Stimulated activated CD8-positive, alpha-beta memory T cell treated with anti-CD3 and anti-CD28 coated beads, Interleukin-15, amount 100 ng/mL, for 48 hours (primary cell): Measurements from ENCODE around the gene RCOR1.

Experiments used
- DNase-seq, 2 donors: peaks; one replicate each; pipeline ENCODE4 v3.0.0-alpha.2; 2020; ENCODE audit warnings: low read depth in 2 of 2

RCOR1 gene

DNA sequence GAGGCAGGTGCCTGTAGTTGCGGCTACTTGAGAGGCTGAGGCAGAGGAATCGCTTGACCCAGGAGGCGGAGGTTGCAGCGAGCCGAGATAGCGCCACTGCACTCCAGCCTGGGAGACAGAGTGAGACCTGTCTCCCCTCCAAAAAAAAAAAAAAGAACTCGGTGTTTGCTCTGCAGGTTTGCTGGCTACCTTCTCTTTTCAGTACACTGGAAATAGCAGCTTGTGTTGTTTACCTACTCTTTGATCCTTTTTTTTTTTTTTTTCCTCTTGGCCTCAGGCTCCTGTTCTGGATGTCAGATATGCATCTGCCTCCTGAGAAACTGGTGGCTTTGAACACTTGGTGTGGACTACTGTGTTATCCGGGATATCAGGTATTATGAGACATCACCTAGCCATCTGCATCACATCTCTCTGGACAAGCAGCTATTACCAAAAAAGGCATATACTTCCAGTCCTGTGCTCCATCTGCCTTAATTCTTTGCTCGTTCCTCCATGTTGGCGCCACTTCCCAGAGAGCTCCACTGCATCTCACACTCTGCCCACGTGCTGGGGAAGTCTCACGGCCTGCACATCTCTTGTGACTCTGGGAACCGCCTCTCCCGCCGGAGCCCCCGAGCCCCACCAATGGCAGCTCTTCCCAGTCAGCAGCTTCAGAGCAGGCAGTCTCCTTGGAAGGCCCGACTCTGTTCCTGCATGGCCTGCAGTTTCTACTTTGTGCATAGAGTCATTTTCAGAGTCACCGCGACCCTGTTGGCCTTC, 133.9 kb downstream of the RCOR1 start:
- DNase-seq = no peak

DNA sequence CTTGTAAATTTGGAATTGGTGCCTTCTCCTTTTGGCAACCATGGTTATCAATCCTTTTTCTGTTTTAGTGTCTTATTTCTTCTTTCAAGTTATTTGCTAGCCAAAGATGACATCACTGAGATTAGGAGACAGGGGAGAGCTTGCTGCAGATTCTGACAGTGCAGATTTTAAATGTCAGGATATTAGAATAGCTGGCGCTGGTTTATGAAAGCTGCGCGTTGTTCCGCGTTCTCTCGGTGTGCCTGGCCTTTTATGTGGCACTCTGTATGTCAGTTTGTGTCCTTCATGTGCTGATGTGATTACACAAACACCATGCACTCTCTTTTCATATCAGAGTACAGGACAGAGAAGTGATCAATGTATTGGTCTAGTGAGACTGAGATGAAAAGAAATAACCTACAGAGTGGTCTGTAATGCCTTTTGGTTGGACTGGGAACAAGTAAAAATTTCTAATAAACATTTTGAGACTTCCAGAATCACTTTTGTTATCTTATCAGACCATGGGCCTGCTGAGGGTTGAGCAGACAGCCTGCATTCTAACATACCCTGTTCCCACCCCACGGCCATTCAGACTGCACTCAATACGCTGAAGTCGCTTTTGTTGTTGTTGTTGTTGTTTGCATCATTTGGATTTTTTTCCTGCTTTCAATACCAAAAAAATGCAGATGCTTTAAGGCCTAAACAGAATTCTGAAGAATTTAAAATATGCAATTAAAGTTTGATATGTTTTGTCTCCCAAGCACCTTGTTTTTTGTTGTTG, 135.1 kb downstream of the RCOR1 start:
- DNase-seq = no peak

DNA sequence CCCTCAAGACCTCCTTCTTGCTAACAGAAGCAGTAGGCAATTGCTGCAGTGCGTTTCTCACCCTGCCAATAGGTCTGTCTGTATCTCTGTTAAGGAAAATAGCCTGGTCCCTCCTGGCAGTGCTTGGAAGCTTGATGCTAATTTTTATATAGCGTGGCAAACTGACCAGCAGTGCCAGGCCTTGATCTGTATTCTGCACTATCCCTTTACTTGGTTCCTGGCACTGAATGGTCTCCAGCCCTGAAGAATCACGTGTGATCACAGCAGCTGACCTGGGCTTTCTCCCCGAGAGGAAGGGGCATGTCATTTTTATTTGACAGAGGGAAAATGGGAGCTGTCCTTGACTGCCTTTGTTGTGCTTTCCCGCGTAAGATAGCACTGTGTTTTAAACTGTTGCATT, 136.1 kb downstream of the RCOR1 start:
- DNase-seq = no peak

DNA sequence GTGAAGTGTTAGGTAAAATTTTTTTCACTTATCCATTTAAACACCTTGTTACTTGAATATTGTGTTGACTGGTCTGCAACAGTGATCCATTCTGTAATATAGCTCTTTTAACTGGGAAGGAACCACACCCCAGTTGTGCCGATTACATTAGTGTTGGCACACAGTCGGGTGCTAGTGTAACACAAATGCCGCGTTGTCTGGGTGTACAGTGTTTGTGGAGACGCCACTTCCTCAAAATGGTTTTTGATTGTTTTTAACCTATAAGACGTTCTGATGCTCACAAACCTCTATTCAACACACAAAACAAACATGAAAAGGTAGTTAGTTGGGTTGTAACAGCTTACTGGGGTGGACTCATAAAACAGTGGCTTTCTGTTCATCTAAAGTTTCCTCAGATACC, 136.8 kb downstream of the RCOR1 start:
- DNase-seq = no peak

DNA sequence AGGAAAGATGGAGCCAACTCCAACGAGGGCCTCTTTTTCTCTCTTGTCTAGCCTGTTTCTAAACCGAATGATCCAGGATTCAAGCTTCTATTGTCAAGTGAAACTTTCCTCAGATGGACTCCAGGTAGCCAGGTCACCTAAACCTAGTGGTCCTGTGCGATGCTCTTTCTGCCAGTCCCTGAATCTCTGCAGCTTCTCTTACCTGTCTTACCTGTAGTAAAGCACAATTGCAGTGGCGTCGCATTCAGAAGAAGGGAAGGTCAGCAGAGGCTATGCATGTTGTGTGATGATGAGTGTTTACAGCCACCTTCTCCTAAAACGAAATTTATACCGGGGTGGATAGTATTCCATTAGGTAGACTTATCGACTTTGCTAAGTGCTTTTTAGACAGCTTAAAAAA, 137.4 kb downstream of the RCOR1 start:
- no peak for DNase-seq

DNA sequence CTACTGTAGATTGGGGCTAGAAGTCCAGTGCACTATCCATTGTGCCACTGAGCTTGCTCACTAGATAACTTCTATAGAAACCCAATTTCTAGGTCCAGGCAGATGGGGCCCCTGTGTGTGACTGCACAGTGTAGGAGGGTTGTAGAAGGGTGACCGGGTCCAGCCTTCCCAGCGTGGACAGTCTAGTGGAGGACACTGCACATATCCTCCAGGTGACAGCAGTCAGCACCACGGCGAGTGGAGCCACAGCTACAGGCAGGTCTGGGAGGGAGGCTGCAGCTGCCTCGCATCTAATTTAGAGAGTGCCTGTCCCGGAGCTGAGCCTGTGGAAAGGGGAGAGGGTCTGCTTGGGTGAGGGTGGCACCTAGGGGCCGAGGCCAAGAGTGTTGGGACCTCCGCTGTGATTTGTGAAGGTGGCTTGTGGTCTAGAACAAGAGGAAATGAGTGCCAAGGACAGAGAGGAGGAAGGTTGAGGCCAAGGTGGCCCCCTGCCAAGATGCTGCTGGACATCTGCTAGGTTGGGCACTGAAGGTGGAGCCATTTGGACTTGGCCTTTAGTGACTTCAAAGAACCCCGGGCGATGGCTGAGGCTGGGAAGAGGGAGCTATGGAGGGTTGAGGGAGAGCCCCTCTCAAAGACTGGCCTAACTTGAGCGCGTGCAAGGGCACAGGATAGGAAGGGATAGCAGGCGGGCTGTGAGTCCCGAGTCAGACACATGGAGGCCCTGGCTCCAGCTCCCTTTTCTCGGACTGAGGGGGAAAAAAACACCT, 138.8 kb downstream of the RCOR1 start:
- no peak for DNase-seq

DNA sequence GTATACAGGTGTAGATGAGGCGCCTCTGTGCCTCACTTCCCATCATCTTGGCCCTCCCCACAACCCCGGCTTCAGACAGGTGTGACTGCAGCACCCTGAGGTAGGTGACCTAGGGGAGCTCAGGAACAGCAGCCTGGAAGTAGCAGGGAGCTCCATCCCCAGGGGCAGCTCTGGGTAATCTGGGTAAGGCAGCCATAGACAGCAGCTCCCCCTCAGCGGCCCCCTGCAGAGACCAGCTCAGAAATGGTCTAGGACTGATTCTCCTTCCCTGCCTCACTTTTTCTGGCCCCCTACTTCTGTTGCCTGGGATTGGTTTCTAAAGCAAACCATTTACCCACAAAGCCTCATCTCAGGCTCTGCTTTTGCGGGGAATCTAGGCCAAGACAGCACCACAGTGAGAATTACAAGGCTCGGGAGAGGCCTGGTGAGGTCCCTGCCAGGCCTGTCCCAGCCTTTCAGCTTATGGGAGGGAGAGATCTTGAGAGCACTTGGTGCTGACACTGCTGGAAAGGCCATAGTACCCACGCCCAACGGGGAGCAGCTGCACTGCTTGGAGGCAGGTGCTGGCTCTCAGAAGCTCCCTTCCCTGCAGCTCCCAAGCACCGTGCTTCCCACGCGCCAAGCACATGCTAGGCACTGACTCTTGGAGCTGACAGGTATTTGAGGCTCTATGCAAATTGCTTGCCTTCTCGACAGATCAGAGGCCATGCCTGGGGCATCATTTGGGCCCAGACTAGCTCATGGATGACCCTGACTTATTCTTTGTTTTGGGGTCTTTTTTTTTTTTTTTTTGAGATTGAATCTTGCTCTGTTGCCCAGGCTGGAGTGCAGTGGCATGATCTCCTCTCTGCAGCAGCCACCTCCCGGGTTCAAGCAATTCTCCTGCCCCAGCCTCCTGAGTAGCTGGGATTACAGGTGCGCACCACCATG, 139.7 kb downstream of the RCOR1 start:
- DNase-seq = no peak

DNA sequence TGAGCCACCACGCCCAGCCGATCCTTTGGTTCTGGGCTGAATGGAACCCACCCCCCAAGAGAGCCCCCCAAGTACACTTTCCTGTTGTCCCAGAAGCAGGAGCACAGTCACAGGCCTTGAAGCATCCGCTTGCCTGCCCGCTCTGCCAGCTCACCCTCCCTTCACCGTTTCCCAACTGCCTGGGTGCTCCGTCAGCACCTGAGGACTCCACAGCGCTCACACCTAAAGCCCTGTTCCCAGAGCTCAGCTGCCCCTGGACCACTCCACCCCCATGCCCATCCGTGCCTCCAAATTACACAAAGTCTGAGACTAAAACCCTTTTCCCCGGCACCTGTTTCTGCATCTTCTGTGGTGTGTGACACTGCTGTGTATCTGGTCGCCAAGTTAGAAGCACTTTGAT, 140.5 kb downstream of the RCOR1 start:
- no peak for DNase-seq

DNA sequence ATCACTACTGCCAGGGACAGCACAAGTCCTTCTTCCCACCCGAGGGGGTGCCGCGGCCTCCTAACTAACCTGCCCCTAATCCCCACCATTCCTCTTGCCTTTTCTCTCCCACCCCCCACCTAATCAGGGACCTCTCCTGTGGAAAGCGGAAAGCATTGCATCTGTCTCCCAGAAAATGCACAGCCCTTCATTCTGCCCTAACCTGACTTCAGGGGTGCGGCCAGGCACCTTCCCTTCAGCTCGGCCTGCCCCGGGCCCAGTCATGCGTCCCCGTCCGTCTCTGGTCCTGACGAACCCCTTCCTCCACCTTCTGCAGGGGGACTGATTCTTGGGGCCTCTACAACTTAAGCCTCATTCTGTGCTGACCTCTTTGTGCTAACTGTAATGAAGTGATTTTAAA, 140.9 kb downstream of the RCOR1 start:
- DNase-seq = no peak

DNA sequence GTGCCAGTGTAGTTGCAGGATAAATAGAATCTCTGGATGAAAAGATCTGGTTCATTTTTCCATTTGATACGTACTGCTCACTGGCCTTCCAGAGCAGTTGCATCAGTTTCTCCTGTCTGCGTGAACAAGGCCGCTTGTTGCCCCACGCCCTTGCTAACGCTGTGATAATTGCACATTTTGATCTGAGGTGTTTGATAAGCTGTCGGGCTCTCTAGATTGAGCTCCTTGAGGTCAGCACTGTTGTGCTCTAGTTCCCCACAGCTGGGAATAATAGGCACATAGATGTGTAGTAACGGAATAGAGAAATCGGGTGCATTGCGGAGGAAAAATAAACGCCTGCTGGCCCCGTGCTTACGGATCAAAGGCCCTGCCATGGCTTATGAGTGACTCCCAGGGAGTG, 142.0 kb downstream of the RCOR1 start:
- no peak for DNase-seq

DNA sequence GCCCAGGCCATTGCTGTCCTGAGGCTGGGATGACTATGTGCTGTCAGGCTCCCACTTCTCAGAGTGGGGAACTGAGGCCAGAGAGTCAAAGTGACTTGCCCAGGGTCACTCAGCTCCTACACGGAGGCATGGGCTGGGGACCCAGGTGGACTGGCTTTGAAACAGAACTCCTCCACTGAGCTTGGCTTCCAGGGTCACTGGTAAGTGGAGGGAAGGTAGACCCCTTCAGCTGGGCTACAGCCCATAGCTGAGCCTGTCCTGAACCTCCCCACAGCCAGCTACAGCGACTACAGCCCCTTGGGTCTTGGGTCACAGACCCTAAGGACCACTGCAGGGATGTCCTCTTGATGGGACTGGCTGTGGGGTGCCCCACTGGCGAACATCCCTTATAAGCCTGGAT, 144.5 kb downstream of the RCOR1 start:
- no peak for DNase-seq

DNA sequence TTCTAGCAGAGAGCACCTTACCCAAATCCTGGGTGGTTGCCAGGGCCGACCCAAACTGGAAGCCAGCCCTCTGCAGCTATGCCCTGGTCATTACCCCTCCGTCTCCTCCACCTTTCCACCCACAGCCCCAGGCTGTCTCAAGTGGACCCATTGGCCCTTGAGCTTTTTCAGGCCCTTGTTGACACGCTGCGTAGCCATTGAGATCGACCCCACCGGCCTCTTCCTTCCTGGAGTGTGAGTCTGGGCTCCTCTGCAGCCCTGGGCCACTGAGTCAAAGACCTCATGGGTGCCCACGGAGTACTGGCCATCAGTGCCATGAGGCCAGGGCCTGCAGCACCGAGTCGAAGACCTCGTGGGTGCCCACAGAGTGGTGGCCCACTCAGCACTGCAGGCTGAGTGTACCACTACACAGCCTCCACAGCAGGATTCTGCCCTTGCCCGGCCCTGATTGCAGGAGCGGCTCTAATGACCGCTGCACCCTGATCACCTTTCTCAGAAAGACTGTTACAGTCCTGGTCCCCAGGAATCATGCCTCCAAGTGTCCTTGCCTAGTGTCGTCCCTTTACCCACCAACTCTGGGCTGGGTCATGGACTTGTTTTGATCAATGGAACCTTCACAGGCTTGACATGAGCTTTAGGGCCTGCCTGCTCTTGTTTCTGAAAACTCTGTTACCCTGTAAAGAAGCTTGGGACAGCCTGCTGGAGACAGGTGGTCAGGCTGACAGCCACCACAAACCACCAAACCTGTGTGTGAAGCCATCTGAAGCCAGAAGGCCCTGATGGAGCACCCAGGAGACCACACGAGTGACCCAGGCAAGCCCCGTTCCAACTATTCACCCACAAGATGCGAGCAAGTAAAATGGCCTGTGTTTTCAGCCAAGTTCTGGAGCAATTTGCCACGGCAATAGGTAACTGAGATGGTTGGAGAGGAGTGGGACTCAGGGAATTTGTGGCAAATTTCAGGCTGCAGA, 145.2 kb downstream of the RCOR1 start:
- no peak for DNase-seq

DNA sequence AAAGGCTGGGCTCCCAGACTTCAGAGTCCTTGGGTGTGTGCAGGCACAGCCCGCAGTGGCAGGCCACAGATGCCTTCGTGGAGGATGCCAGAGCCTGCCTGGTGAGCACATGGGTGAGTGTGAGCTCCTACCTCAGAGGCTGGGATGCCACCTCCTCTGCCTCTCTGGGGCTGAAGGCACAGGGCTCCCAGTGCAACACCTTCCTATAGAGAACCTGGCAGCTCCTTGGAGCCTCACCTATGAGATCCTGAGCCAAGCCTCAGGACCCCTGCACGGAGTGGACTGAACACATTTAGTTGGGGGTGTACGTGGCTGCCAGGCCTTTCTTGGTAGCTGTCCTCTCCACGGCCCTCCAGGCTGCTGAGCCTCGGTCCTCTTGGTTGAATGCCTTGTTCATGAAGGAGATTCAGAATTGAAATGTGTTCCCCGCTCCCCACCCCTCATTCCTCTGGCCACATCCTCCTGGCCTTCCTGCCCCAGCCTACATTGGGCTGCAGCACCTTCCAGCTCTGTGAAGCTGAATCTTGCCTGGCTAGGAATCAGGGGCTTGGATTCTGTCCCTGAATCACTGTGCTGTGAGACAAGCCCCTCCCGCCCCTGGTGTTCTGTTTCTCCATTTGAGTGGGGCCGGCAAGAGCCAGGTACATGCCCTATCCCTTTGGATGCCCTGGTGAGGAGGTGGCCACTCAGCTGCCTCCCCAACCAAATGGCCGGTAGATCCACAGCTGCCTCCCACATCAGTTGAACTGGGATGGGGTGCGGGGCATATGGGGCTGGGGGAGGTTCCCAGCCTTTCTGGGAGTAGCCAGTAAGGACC, 146.1 kb downstream of the RCOR1 start:
- no peak for DNase-seq

DNA sequence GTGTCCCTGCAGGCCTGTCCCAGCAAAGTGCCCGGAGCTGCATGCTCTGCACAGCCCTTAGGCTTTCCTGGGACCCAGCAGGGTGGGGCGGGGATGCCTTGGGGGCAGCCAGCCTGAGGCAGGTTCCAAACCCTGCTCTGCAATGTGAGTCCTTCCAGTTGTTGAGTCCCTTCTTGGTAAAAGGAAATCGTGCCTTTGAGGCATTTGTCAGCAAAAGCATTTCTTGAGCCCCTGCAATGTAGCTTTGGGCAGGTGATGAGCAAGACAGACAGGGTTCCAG, 146.7 kb downstream of the RCOR1 start:
- DNase-seq = no peak

DNA sequence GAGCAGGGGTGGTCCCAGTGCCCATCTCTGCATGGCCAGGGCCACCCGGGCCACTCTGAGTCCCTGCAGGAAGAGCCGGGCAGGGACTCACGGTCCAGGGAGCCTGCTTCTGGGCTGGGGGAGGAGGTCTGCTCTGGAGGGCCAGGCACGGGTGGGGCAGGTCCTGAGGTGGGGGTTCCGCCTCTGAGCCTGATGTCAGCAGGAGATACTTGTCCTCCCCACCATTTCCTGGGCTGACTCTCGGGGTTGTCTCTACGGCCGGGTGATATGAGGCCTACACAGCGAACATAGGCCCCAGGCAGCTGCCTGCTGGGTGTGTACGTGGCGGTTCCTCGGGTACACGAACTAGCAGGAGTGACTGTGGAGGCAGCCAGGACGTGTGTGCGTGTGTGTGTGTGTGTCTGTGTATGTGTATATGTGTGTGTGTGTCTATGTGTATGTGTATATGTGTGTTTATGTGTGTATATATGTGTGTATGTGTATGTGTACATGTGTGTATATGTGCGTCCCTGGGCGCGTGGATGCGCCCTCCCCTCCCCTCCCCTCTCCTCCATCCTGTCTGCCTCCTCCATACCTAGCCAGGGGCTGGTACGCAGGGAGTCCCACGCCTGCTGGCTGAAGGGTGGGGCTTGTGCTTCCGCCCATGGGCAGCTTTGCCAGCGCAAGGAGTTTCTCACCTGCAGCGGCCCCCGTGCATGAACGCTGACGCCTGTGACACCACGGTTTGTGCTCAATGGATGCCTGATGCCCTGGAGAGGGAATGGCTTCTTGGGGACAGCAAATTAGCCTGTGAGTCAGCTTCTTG, 154.4 kb downstream of the RCOR1 start:
- no peak for DNase-seq

DNA sequence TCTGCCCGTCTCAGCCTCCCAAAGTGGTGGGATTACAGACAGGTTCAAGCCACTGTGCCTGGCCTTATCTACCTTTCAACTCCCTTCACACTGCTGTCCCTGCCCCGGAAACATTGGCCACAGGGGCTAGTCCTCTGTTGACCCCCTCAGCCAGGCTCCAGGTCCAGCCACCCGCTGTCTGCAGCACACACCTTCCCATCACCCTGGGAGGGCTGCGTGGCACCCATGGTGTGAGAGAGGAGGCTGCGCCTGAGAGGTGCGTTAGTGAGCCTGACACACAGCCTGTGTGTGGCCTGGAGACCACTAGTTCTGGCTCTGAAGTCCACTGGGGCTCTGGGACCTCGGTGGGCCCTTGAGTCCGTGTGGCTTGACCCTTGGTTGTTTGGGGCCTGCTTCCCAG, 156.4 kb downstream of the RCOR1 start:
- no peak for DNase-seq

DNA sequence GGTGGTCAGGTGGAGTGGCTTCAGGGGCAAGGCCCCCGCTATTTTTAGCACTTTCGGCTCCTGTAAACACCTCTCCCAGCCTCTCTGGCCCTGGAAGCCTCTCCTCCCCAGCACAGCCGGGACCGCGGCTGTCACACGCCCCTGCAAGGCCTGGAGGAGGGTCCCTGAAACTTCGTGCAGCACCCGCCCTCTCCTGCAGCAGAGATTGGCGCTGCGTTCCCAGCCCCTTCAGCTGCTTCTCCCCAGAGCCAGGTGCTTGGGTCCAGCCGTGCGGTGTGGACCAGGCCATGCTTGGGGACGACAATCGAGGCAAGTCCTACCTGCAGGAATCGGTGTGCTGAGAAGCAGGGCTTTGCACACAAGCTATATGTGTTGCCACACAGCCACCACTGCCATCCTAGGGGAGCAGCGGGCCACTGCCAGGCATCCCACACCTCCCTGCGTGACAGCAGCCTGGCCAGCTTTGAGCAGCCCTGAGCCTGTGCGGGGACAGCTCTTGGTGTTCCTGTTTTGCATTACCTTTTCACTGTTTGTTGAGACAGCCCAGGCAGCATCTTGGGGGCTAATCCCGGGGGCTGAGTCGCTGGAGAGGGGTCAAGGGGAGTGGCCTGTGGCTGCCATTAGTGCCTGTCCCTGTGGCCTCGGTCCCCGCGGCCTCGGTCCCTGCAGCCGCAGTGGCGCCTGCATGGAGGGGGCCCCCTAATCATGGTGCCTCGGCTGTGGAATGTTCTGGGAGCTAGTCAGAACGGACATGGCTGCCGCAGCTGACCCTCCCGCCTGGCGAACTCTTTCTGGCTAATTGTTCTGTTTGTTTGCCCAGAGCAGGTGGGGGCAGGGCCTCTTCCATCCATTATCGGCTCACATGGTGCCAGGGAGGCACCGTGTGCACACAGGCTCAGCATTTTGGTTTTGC, 157.2 kb downstream of the RCOR1 start:
- no peak for DNase-seq

DNA sequence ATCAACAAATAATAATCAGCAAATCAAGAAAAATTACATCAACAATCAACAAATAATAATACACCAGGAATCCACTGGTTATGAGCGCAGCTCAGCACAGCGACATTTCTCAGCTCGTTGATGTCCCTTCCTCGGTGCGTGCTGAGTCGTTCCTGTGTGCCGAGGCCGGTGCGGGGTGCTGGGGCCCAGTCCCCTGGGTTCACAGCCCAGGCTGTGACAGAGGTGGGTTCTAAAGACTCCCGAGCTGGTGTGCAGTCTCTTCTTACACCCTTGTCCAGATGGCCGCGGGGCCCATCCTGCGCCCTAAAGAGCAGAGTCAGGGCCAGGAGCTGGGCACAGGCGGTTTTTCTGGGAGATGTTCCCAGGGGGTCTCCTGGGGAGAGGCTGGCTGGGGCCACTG, 157.9 kb downstream of the RCOR1 start:
- DNase-seq = no peak
